H1 (cell line): Measurements from ENCODE around the gene AGBL5.
A peak's percentile ranks its signal among the peaks of the same experiment; 100 is the strongest.

ENCODE experiments used
- EZH2 ChIP-seq: fragments of 200-600 bp; sonication (generic); IDR thresholded peaks from 2 replicates; pipeline ENCODE4 v1.7.1; 2012; ENCODE audit warnings: low read depth, mild to moderate bottlenecking, moderate library complexity, low read length, inconsistent platforms; ENCODE audit not compliant: severe bottlenecking
- RBBP5 ChIP-seq: IDR thresholded peaks from 2 replicates; pipeline ENCODE4 v1.7.1; 2012; ENCODE audit warnings: low read depth, mild to moderate bottlenecking, inconsistent platforms, low read length, moderate library complexity, borderline replicate concordance

DNA sequence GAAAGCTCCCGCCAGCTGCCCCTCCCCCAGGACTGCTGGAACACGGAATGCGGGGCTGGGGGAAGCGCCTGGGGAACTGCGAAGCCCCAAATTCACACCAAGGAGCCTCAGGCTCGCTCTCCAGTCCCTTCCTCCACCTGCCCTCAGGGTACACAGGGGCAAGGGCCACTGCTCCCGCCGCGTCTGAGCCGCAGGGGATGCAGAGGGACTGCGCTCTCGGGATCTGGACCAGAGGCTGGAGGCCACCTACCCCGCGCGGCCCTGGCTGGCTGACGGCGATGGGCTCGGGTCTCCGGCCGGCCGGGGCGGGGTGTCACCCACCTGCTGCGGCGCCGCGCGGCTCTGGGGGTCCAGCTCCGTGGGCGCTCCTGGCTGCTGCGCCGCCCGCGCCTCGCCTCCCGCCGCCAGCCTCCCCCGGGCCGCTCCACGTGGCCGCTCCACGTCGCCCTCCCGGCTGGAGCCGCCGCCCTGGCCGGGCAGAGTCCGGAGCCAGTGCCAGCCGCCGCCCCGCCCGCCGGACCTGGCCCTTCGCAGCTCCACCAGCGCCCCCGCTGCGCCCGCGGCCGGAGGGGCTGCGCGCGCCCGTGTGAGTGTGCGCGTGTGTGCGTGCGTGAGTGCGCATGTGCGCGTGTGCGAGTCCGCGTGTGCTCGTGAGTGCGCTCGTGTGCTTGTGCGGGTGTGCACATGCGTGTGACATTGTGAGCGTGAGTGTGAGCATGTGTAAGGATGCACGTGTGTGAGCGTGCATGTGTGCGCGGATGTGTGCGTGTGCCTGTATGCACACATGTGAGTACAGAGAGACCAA, 67.3 kb downstream of the AGBL5 start, which contains the start of gene CGREF1:
- peak; percentile 48 for TF ChIP-seq EZH2
- TF ChIP-seq RBBP5: no peak; the same call in 1 of the 2 replicates
